NT2/D1 (cell line): ENCODE measurements around the gene ZBTB40.

Experiments used
- SUZ12 ChIP-seq: IDR thresholded peaks from 2 replicates; pipeline ENCODE4 v1.6.1; 2011; ENCODE audit not compliant: insufficient read length, insufficient read depth; ENCODE audit errors: extremely low read depth
- ZNF274 ChIP-seq: IDR thresholded peaks from 2 replicates; pipeline ENCODE4 v1.6.1; 2011; ENCODE audit warnings: mild to moderate bottlenecking, low read depth, low read length

DNA sequence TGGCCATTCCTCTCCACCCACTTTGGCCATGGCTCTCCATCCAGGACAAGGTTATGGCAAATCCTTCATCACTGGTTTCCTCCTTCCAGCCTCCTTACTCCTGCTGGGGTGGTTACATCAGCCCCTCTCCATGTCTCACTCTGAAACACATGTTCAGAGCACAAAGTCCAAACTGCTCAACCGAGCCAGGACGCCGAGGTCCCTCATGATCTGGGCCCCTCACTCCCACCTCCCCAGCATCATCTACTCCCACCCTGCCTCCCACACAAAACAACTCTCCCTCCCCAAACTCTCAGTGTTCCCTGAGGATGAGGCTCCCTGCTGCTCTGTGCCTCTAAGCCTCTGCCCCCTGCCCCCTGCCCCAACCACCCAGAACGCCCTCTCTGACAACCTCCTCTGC, 33.3 kb upstream of the ZBTB40 start:
- TF ChIP-seq ZNF274 (no peak), SUZ12 (no peak)
